Kidney (tissue), 14 donors: ENCODE measurements around the gene HES2. TPM values are rescaled to one million over a fixed set of nuclear protein-coding genes. Genes with fewer than 3 reads are reported as not detected.
"Not testable (repeated sequence)": the region's sequence is repeated elsewhere in the genome, so short reads cannot be mapped to it uniquely, and the experiment has no call there.

Experiments
- DNase-seq, 5 donors: peaks; one replicate each; pipeline ENCODE4 v3.0.0-alpha.2; 2013 to 2020
- FAIRE-seq: peaks from 2 replicates; lab custom pipeline; 2012; peaks lifted over from hg19 to GRCh38; lab: Jason Lieb, UNC
- H3K27ac ChIP-seq, 2 donors: one replicate each; pipeline ENCODE4 v1.7.0; 2013; ENCODE audit warnings: low read depth in 2 of 2, low read length in 2 of 2, inconsistent platforms in 1 of 2
- H3K27me3 ChIP-seq: one replicate; pipeline ENCODE4 v1.7.1; 2013; ENCODE audit warnings: low read length, inconsistent platforms; ENCODE audit not compliant: control insufficient read depth, insufficient read depth
- H3K36me3 ChIP-seq, 3 donors: one replicate each; pipeline versions ENCODE4 v1.7.0 to v1.7.1; 2013; ENCODE audit warnings: low read length in 3 of 3, control low read depth in 1 of 3, inconsistent platforms in 1 of 3; ENCODE audit not compliant: insufficient read depth in 3 of 3, control insufficient read depth in 2 of 3
- H3K4me1 ChIP-seq, 3 donors: one replicate each; pipeline versions ENCODE4 v1.7.0 to v1.7.1; 2013; ENCODE audit warnings: low read length in 3 of 3, inconsistent platforms in 1 of 3, low read depth in 1 of 3; ENCODE audit not compliant: control insufficient read depth in 2 of 3, insufficient read depth in 2 of 3
- H3K4me3 ChIP-seq, 3 donors: one replicate each; pipeline versions ENCODE4 v1.7.0 to v1.8.1; 2013; ENCODE audit warnings: low read length in 3 of 3, control low read depth in 1 of 3, inconsistent platforms in 1 of 3
- H3K9ac ChIP-seq, 3 donors: one replicate each; pipeline versions ENCODE4 v1.7.0 to v1.7.1; 2013; ENCODE audit warnings: low read length in 3 of 3, control low read depth in 1 of 3, inconsistent platforms in 1 of 3
- H3K9me3 ChIP-seq, 3 donors: one replicate each; pipeline versions ENCODE4 v1.7.0 to v1.7.1; 2013; ENCODE audit warnings: low read length in 3 of 3, control low read depth in 1 of 3, inconsistent platforms in 1 of 3; ENCODE audit not compliant: control insufficient read depth in 2 of 3, insufficient read depth in 1 of 3
- intact Hi-C: fragments of 100-400 bp; cut with DNase I; formaldehyde crosslinking; loops from one replicate; pipeline ENCODE4 v1.11.1; 2022
- polyA plus RNA-seq: library from polyadenylated mRNA; stranded (reverse); fragments of 350-450 nt; fragmentation: Illumina TruSeq; extraction: RNeasy Lipid Tissue Mini Kit (QIAGEN cat#74804); gene quantifications from one replicate; pipeline ENCODE4 v1.2.3, GENCODE V29; 2014; ENCODE audit warnings: low read depth, low replicate concordance; ENCODE audit not compliant: insufficient read depth
- total RNA-seq: library from RNA; stranded (reverse); fragmentation: NEBNext Ultra II Directional; extraction: Animal tissue kit (Norgen Biotek cat#: 25700); gene quantifications from one replicate; pipeline ENCODE4 v1.2.1, GENCODE V29; 2021
- TF ChIP-seq, protein P1 (sequence below): IDR thresholded peaks from 3 replicates; pipeline ENCODE4 v1.5.1; 2012; ENCODE audit warnings: mild to moderate bottlenecking, moderate library complexity, borderline replicate concordance; ENCODE audit not compliant: insufficient read depth; ENCODE audit errors: extremely low read depth
- donor health status: control.
- donor health status: control.
- donor health status: control.
- donor health status: control.
- donor health status: control.
- donor health status: DM: yes; HTN: yes; CAD: no.
- donor health status: Normal renal cell carcinoma (clear cell type).

Gene HES2
- total and polyA plus RNA-seq, 2 donors from 2014 or later: 1.3 to 1.6 TPM

DNA sequence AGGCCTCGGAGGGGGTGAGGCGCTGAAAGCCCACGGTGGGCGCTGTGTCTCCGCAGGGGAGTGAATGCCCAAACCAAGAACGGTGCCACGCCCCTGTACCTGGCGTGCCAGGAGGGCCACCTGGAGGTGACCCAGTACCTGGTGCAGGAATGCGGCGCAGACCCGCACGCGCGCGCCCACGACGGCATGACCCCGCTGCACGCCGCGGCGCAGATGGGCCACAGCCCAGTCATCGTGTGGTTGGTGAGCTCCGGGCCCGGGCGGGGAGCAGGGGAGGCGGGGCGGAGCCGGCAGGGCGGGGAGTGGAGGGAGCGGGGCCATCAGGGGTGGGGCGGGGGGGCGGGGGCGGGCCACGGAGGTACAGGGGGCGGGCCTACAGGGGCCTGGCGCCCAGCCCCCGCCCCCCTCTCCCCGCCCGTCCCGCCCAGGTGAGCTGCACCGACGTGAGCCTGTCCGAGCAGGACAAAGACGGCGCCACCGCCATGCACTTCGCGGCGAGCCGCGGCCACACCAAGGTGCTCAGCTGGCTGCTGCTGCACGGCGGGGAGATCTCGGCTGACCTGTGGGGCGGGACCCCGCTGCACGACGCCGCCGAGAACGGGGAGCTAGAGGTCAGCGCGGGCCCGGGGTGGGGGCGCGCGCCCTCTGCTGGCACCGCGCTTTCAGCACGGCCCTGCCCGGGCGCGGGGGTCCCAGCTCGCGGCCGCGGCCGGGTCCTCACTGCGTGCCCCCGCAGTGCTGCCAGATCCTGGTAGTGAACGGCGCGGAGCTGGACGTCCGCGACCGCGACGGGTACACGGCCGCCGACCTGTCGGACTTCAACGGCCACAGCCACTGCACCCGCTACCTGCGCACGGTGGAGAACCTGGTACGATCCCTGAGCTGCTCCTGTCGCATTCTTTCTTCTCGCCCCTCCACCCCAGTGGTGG is 20.7 kb upstream of the HES2 start:
- no peak overlapping the region for H3K4me3 ChIP-seq
- DNase-seq: peak; percentile 77 to 93 (median 80)
- H3K36me3 ChIP-seq: no peaks in the 10 kb centered on the region
- H3K27me3 ChIP-seq: peaks cover 3% of the 10 kb centered on the region
- intact Hi-C loops: no loop called here
- no peaks in the 10 kb centered on the region for H3K9me3 ChIP-seq
- FAIRE-seq: no peak
- no peak overlapping the region for H3K9ac ChIP-seq
- H3K4me1 ChIP-seq: peaks cover 0 to 12% (median 0%) of the 10 kb centered on the region in 3 donors
- TF ChIP-seq, protein P1, sequence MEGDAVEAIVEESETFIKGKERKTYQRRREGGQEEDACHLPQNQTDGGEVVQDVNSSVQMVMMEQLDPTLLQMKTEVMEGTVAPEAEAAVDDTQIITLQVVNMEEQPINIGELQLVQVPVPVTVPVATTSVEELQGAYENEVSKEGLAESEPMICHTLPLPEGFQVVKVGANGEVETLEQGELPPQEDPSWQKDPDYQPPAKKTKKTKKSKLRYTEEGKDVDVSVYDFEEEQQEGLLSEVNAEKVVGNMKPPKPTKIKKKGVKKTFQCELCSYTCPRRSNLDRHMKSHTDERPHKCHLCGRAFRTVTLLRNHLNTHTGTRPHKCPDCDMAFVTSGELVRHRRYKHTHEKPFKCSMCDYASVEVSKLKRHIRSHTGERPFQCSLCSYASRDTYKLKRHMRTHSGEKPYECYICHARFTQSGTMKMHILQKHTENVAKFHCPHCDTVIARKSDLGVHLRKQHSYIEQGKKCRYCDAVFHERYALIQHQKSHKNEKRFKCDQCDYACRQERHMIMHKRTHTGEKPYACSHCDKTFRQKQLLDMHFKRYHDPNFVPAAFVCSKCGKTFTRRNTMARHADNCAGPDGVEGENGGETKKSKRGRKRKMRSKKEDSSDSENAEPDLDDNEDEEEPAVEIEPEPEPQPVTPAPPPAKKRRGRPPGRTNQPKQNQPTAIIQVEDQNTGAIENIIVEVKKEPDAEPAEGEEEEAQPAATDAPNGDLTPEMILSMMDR: peak; percentile 4
- H3K27ac ChIP-seq: no peak overlapping the region

DNA sequence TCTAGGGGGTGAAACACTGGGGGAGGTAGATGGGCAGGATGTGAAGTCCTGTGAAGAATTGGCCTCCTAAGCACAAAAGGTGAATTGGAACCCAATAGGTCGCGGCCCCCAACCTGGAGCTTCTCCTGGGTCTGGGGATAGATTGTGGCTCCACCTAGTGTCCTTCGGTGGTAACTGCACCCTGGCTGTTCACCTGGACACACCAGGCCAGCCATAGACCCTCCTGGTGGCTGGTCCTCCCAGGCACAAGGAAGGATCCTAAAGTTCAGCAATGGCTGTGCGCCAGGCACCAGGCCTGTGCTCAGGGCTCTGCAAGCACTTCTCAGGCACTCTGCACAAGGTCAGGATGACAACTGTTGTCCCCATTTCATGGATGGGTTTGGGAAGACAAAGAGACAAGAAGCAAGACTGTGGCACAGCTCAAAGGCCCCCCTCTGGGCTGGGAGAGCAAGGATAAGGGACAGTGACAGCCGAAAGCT is 18.4 kb upstream of the HES2 start:
- intact Hi-C loops: no loop called here
- no peak overlapping the region for H3K4me3 ChIP-seq
- FAIRE-seq (no peak), DNase-seq (peak; percentile 72 to 88 (median 79))
- TF ChIP-seq, protein P1: peak; percentile 94
- H3K27me3 ChIP-seq: no peaks in the 10 kb centered on the region
- peaks cover 0 to 11% (median 0%) of the 10 kb centered on the region in 3 donors for H3K4me1 ChIP-seq
- no peaks in the 10 kb centered on the region for H3K36me3 ChIP-seq
- no peaks in the 10 kb centered on the region for H3K9me3 ChIP-seq
- peak overlapping the region; percentile 0 to 62 for H3K27ac ChIP-seq
- no peak overlapping the region for H3K9ac ChIP-seq

DNA sequence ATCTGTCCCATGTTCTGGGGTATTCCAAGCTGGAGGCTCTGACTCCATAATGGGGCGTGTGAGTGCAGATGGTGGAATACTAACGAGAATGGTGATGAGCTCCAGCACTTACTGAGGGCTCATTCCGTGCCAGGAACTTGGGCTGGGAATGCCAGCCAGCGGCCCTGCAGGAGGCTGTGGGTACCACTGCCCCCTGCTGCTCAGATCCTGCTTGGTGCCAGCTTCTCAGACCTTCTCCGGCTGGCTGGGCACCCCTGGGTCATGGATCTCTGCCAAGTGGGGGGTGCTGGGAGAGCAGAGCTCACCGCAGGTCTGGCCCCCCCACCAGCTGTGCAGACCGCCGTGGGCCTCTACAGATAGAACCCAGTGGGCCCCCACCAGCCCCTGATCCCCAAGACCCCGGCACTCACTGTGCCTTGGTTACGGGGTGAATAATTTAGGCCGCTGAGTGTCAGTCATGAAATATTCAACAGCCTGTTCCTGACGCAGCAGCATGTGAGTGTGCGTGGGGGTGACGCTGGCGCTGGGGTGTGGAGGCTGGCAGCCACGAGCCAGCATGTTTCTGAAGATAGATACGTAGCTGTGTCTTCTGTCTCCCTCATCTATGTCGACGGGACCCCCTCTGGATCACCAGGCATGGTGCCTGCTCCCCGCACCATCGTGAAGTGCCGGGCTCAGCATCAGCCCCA is 17.4 kb upstream of the HES2 start:
- H3K4me1 ChIP-seq: peaks cover 0 to 11% (median 0%) of the 10 kb centered on the region in 3 donors
- peak in 3 of 5 donors; percentile 52 to 89 (median 71) for DNase-seq
- H3K27me3 ChIP-seq, H3K36me3 ChIP-seq, intact Hi-C loops, H3K4me3 ChIP-seq, H3K9ac ChIP-seq, H3K9me3 ChIP-seq, FAIRE-seq: not testable (repeated sequence)
- peak overlapping the region; percentile 62 to 71 for H3K27ac ChIP-seq
- TF ChIP-seq, protein P1: peak; percentile 46

DNA sequence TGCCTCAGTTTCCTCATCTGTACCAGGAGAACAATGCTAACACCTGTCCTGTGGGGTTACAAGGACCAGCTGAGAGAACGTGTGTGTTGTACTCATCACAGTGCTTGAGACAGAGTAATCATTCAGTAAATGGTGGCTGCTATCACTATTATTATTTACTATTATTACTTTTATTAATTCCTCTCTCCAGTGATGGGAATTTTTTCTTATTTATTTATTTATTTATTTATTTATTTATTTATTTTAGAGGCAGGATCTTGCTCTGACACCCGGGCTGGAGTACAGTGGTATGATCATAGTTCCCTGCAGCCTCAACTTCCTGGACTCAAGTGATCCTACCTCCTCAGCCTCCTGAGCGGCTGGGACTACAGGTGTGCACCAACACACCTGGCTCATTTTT is 16.6 kb upstream of the HES2 start:
- H3K4me3 ChIP-seq, H3K27ac ChIP-seq, intact Hi-C loops, FAIRE-seq, DNase-seq, H3K36me3 ChIP-seq, H3K9ac ChIP-seq, H3K27me3 ChIP-seq, H3K9me3 ChIP-seq: not testable (repeated sequence)
- peaks cover 0 to 11% (median 0%) of the 10 kb centered on the region in 3 donors for H3K4me1 ChIP-seq
